Neuronal stem cell (in vitro differentiated cells): ENCODE measurements around the gene CRABP1.
"Not testable (repeated sequence)": the region's sequence is repeated elsewhere in the genome, so short reads cannot be mapped to it uniquely, and the experiment has no call there.

Experiments
- DNase-seq: peaks from one replicate; pipeline ENCODE4 v3.0.0-alpha.2; 2013; ENCODE audit warnings: low spot score
- H2AFZ ChIP-seq: one replicate; pipeline ENCODE4 v1.6.1; 2013; ENCODE audit warnings: mild to moderate bottlenecking, low read length, inconsistent platforms
- H2AK5ac ChIP-seq: 2 replicates; pipeline ENCODE4 v1.6.1; 2013; ENCODE audit warnings: low read depth, mild to moderate bottlenecking, inconsistent platforms, low read length, moderate library complexity, mixed read lengths
- H2BK120ac ChIP-seq: 2 replicates; pipeline ENCODE4 v1.6.1; 2013; ENCODE audit warnings: low read depth, mild to moderate bottlenecking, inconsistent platforms, low read length, moderate library complexity, mixed read lengths
- H2BK12ac ChIP-seq: one replicate; pipeline ENCODE4 v1.6.1; 2013; ENCODE audit warnings: low read length, inconsistent platforms
- H2BK15ac ChIP-seq: 2 replicates; pipeline ENCODE4 v1.6.1; 2013; ENCODE audit warnings: mild to moderate bottlenecking, low read length, inconsistent platforms, mixed read lengths
- H2BK5ac ChIP-seq: one replicate; pipeline ENCODE4 v1.6.1; 2013; ENCODE audit warnings: inconsistent platforms, mild to moderate bottlenecking, low read length, moderate library complexity
- H3K14ac ChIP-seq: one replicate; pipeline ENCODE4 v1.6.1; 2013; ENCODE audit warnings: low read length, inconsistent platforms
- H3K18ac ChIP-seq: 2 replicates; pipeline ENCODE4 v1.6.1; 2013; ENCODE audit warnings: low read length, inconsistent platforms
- H3K23ac ChIP-seq: 2 replicates; pipeline ENCODE4 v1.6.1; 2013; ENCODE audit warnings: low read depth, mild to moderate bottlenecking, mixed read lengths, low read length, inconsistent platforms; ENCODE audit not compliant: poor library complexity
- H3K27ac ChIP-seq: replicated peaks from 3 replicates; pipeline ENCODE4 v1.5.1; 2013; ENCODE audit warnings: low read length, inconsistent platforms
- H3K27me3 ChIP-seq, 3 experiments: 2 replicates each; pipeline ENCODE4 v1.6.1; 2013; ENCODE audit warnings: low read length in 3 of 3, mild to moderate bottlenecking in 2 of 3, inconsistent platforms in 1 of 3, low read depth in 1 of 3, mixed read lengths in 1 of 3, moderate library complexity in 1 of 3; ENCODE audit not compliant: control insufficient read depth in 3 of 3, insufficient read depth in 3 of 3
- H3K36me3 ChIP-seq, 2 donors: replicated peaks in 1 of 2; 2 replicates each; pipeline ENCODE4 v1.6.1; 2013; ENCODE audit warnings: low read length in 2 of 2; ENCODE audit not compliant: control insufficient read depth in 2 of 2, insufficient read depth in 2 of 2
- H3K4ac ChIP-seq: 2 replicates; pipeline ENCODE4 v1.6.1; 2013; ENCODE audit warnings: inconsistent platforms, mild to moderate bottlenecking, low read length, moderate library complexity
- H3K4me1 ChIP-seq, 2 donors: 1 replicate in 1 of 2; 2 replicates in 1 of 2; pipeline ENCODE4 v1.6.1; 2013; ENCODE audit warnings: low read length in 2 of 2, low read depth in 1 of 2; ENCODE audit not compliant: control insufficient read depth in 2 of 2, insufficient read depth in 1 of 2
- H3K4me2 ChIP-seq: one replicate; pipeline ENCODE4 v1.6.1; 2013; ENCODE audit warnings: mild to moderate bottlenecking, low read length, inconsistent platforms; ENCODE audit not compliant: insufficient read depth, poor library complexity, severe bottlenecking
- H3K4me3 ChIP-seq, 2 donors: 2 replicates each; pipeline ENCODE4 v1.5.1; 2013; ENCODE audit warnings: low read length in 2 of 2, mild to moderate bottlenecking in 2 of 2, inconsistent platforms in 1 of 2, moderate library complexity in 1 of 2
- H3K79me1 ChIP-seq: one replicate; pipeline ENCODE4 v1.6.1; 2013; ENCODE audit warnings: low read depth, mild to moderate bottlenecking, inconsistent platforms, low read length, moderate library complexity
- H3K9ac ChIP-seq: one replicate; pipeline ENCODE4 v1.6.1; 2013; ENCODE audit warnings: mild to moderate bottlenecking, low read depth, low read length, inconsistent platforms; ENCODE audit not compliant: poor library complexity
- H3K9me3 ChIP-seq, 2 donors: replicated peaks in 1 of 2; 2 replicates each; pipeline versions ENCODE3 to v1.6.1; 2013; ENCODE audit warnings: low read length in 2 of 2, mild to moderate bottlenecking in 2 of 2, inconsistent platforms in 1 of 2, low read depth in 1 of 2, mixed read lengths in 1 of 2, moderate library complexity in 1 of 2; ENCODE audit not compliant: control insufficient read depth in 2 of 2, insufficient read depth in 1 of 2
- H4K8ac ChIP-seq: one replicate; pipeline ENCODE4 v1.6.1; 2013; ENCODE audit warnings: low read depth, mild to moderate bottlenecking, inconsistent platforms, low read length, moderate library complexity
- H4K91ac ChIP-seq: one replicate; pipeline ENCODE4 v1.6.1; 2013; ENCODE audit warnings: low read length, low read depth, mild to moderate bottlenecking, inconsistent platforms; ENCODE audit not compliant: poor library complexity
- WGBS, 2 donors: extraction: QIAGEN DNeasy Blood & Tissue Kit; methylation state at CpG; one replicate each; pipeline ENCODE4 v1.1.7; 2013; ENCODE audit warnings: missing lambda C conversion rate in 2 of 2, mixed read lengths in 1 of 2; ENCODE audit not compliant: insufficient read length in 2 of 2, insufficient replicate concordance in 1 of 2; ENCODE audit errors: extremely low coverage in 2 of 2; 5-methylcytosine and 5-hydroxymethylcytosine counted together

The CRABP1 gene

DNA sequence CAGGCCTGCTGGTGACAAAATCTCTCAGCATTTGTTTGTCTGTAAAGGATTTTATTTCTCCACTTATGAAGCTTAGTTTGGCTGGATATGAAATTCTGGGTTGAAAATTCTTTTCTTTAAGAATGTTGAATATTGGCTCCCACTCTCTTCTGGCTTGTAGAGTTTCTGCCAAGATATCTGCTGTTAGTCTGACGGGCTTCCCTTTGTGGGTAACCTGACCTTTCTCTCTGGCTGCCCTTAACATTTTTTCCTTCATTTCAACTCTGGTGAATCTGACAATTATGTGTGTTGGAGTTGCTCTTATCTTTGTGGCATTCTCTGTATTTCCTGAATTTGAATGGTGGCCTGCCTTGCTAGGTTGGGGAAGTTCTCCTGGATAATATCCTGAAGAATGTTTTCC lies 40.0 kb downstream of the CRABP1 start:
- not testable (repeated sequence) for H3K23ac ChIP-seq

DNA sequence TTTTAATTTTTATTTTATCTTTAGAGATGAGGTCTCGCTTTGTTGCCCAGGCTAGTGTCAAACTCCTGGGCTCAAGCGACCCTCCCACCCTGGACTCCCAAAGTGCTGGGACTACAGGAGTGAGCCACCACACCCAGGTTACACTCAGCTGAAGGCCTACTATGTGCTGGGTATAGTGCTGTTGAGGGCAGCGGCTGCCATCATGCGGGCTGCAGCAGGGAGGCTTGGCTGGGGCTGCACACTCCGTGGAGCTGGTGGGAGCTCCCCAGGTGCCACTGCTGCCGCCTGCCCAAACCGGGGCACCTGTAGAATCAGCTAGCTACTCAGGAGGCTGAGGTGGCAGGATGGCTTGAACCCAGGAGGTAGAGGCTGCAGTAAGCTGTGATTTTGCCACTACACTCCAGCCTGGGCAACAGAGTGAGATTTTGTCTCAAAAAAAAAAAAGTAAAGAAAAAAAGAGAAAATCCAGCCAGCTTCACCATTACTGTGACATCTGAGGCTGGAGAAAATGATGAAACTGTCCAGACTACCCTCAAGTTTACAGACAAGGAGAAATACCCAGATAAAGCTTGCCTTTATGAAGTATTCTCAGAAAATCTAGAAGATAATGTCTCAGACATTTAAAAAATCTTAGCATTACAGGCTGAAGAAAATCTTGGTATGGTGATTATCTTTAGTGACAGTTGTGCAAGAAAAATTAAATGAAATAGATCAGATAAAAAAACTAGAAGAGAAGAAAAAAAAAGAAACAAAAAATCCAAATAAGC lies 42.1 kb downstream of the CRABP1 start:
- H3K36me3 ChIP-seq = no peaks in the 10 kb centered on the region
- DNase-seq = no peak
- H2AFZ ChIP-seq = no peak overlapping the region
- no peak overlapping the region for H2BK5ac ChIP-seq
- peak overlapping the region; percentile 10 for H2AK5ac ChIP-seq
- peak overlapping the region; percentile 44 for H2BK120ac ChIP-seq
- peak overlapping the region; percentile 27 for H3K18ac ChIP-seq
- H3K23ac ChIP-seq = peak overlapping the region; percentile 3
- H3K4me2 ChIP-seq = no peak overlapping the region
- H3K14ac ChIP-seq = peak overlapping the region; percentile 75
- no peaks in the 10 kb centered on the region for H3K79me1 ChIP-seq
- H3K4me1 ChIP-seq = peaks cover 0 to 5% of the 10 kb centered on the region in 2 donors
- no peak overlapping the region for H3K4me3 ChIP-seq
- H3K9me3 ChIP-seq = peaks cover 0 to 2% of the 10 kb centered on the region in 2 donors
- H4K91ac ChIP-seq = no peak overlapping the region
- H3K27ac ChIP-seq = no peak overlapping the region
- H3K27me3 ChIP-seq = no peaks in the 10 kb centered on the region
- no peak overlapping the region for H3K9ac ChIP-seq
- H3K4ac ChIP-seq = no peak overlapping the region
- peak overlapping the region; percentile 62 for H2BK15ac ChIP-seq
- WGBS, 2 donors = no CpG with 5 or more reads among the region's 7 CpGs
- no peak overlapping the region for H2BK12ac ChIP-seq
- H4K8ac ChIP-seq = peak overlapping the region; percentile 0

More for the DNA sequence above, 40.0 kb downstream of the CRABP1 start:
- not testable (repeated sequence) for DNase-seq, H3K4me3 ChIP-seq, H2AFZ ChIP-seq, H2BK5ac ChIP-seq, H3K4me1 ChIP-seq, H3K9ac ChIP-seq, H3K18ac ChIP-seq, H3K36me3 ChIP-seq, H3K4me2 ChIP-seq, H3K9me3 ChIP-seq, H3K14ac ChIP-seq, H2AK5ac ChIP-seq, H3K27ac ChIP-seq, H4K8ac ChIP-seq, H3K4ac ChIP-seq, H2BK15ac ChIP-seq, H3K79me1 ChIP-seq, H2BK120ac ChIP-seq, H2BK12ac ChIP-seq, H4K91ac ChIP-seq, H3K27me3 ChIP-seq
- WGBS, 2 donors = no CpG with 5 or more reads among the region's 1 CpG

DNA sequence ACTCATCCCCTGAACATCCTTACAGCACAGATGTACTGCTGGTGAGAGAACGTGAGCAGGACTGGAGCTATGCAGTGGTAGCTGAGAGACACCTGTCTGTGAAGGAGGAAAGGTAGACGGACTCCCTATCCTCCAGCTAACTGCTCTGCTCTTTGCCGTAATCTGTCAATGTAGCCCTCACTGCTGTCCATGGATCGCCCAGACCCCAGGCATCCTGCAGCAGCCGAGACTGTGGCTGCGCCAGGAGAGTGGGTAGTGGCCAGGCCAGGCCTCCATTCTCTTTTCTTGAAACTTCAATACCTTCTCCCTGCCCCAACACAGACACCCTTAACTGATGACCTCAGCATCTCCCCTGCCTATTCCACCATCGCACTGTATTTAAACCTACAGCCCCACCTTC lies 44.5 kb downstream of the CRABP1 start:
- peak overlapping the region; percentile 81 for H2AK5ac ChIP-seq

DNA sequence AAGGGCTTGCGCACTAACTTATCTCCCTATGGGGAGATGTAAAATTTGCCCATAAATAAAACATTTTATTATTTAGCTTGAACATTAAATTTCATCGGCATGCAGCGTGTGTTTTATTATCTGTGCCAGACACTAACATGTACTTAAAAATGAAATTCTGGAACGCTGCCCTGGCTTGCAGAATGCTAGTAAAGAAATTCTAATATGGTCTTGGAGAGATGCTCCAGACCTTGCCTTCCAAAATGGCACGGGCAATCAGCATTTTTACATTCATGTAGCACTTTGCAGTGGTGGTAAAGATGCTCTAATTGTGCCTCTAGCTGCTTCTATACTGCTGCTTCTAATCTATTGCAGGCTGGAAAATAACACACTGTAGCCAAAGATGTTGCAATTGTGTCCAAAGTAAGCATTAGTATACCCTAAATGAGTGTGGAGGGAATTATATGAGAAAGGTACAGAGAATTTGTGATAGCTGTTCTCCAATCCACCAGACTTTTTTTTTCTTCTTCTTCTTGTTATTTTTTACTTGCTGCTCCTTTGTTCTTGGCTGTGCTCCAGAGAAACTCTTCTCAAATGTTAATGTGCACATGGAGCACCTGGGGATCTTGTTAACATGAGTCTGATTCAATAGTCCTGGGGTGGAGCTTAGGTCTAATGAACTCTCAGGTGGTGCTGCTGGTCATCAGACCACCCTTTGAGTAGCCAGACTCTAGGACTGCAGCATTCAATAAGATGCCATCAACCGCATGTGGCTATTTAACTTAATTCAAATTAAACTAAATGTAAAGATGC lies 47.3 kb downstream of the CRABP1 start:
- no peak overlapping the region for H3K23ac ChIP-seq
- H3K79me1 ChIP-seq = no peaks in the 10 kb centered on the region
- H4K8ac ChIP-seq = no peak overlapping the region
- H4K91ac ChIP-seq = no peak overlapping the region
- no peak overlapping the region for H3K18ac ChIP-seq
- H3K14ac ChIP-seq = no peak overlapping the region
- H3K36me3 ChIP-seq = no peaks in the 10 kb centered on the region
- no peak overlapping the region for H3K4me3 ChIP-seq
- no peak overlapping the region for H2AK5ac ChIP-seq
- no peaks in the 10 kb centered on the region for H3K9me3 ChIP-seq
- H2BK15ac ChIP-seq = no peak overlapping the region
- no peak overlapping the region for H2BK5ac ChIP-seq
- WGBS, 2 donors = no CpG with 5 or more reads among the region's 6 CpGs
- H3K4me2 ChIP-seq = no peak overlapping the region
- H2BK120ac ChIP-seq = no peak overlapping the region
- no peak overlapping the region for H3K4ac ChIP-seq
- H3K27ac ChIP-seq = no peak overlapping the region
- H3K4me1 ChIP-seq = peaks cover 7 to 17% of the 10 kb centered on the region in 2 donors
- H2BK12ac ChIP-seq = no peak overlapping the region
- no peak overlapping the region for H2AFZ ChIP-seq
- H3K9ac ChIP-seq = no peak overlapping the region
- no peaks in the 10 kb centered on the region for H3K27me3 ChIP-seq
- no peak for DNase-seq

More for the DNA sequence above, 44.5 kb downstream of the CRABP1 start:
- no peak overlapping the region for H3K4me2 ChIP-seq
- H3K18ac ChIP-seq = peak overlapping the region; percentile 70
- no peak overlapping the region for H3K9ac ChIP-seq
- no peaks in the 10 kb centered on the region for H3K27me3 ChIP-seq
- H3K4ac ChIP-seq = no peak overlapping the region
- no CpG with 5 or more reads among the region's 7 CpGs for WGBS, 2 donors
- no peak overlapping the region for H2BK12ac ChIP-seq
- no peaks in the 10 kb centered on the region for H3K79me1 ChIP-seq
- peaks cover 0 to 2% of the 10 kb centered on the region in 2 donors for H3K9me3 ChIP-seq
- no peak for DNase-seq
- no peak overlapping the region for H3K27ac ChIP-seq
- peaks cover 7 to 15% of the 10 kb centered on the region in 2 donors for H3K4me1 ChIP-seq
- no peak overlapping the region for H3K23ac ChIP-seq
- no peak overlapping the region for H2BK120ac ChIP-seq
- H2BK15ac ChIP-seq = no peak overlapping the region
- H4K8ac ChIP-seq = no peak overlapping the region
- no peak overlapping the region for H2AFZ ChIP-seq
- no peak overlapping the region for H4K91ac ChIP-seq
- H3K4me3 ChIP-seq = no peak overlapping the region
- no peaks in the 10 kb centered on the region for H3K36me3 ChIP-seq
- peak overlapping the region; percentile 69 for H2BK5ac ChIP-seq
- H3K14ac ChIP-seq = no peak overlapping the region
